ENCODE measurements around the gene GRIP1. TPM values are rescaled to one million over a fixed set of nuclear protein-coding genes. Genes with fewer than 3 reads are reported as not detected.
"Not testable (repeated sequence)": the region's sequence is repeated elsewhere in the genome, so short reads cannot be mapped to it uniquely, and the experiment has no call there.

The GRIP1 gene
- total and polyA plus RNA-seq, 2 experiments from 2014 or later = 7.7 TPM

DNA sequence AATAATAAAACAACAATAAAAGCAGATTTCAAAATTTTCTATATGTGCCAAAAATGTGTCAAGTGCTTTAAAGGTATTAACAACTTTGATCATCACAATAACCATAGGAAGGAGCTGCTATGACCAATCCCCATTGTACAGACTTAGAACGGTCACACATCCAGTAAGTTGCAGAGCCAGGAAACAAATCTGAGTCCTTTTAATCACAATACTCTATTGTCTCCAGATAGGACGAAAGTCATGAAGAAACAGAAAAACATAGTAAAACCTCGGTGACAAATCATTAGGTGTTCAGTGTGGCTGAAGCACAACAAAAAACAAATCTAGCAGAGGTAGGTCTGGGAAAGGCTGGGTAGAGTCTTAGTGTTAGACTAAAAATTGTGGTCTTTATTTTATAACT, 178.8 kb downstream of the GRIP1 start:
- no peaks in the 10 kb centered on the region for H3K4me1 ChIP-seq (ENCODE audit: insufficient read depth)
- no peak overlapping the region for H3K4me2 ChIP-seq
- H3K27ac ChIP-seq = no peak overlapping the region
- H3K9me2 ChIP-seq (replicated peaks; ENCODE audit: insufficient read depth) = no peaks in the 10 kb centered on the region
- TF ChIP-seq EZH2phosphoT487 (IDR thresholded peaks at IDR 0.05; ENCODE audit: low read depth, severe bottlenecking, unreplicated experiment) (no peak), EZH2 (IDR thresholded peaks at IDR 0.05; ENCODE audit: borderline replicate concordance) (no peak)
- TF ChIP-seq, protein P1, sequence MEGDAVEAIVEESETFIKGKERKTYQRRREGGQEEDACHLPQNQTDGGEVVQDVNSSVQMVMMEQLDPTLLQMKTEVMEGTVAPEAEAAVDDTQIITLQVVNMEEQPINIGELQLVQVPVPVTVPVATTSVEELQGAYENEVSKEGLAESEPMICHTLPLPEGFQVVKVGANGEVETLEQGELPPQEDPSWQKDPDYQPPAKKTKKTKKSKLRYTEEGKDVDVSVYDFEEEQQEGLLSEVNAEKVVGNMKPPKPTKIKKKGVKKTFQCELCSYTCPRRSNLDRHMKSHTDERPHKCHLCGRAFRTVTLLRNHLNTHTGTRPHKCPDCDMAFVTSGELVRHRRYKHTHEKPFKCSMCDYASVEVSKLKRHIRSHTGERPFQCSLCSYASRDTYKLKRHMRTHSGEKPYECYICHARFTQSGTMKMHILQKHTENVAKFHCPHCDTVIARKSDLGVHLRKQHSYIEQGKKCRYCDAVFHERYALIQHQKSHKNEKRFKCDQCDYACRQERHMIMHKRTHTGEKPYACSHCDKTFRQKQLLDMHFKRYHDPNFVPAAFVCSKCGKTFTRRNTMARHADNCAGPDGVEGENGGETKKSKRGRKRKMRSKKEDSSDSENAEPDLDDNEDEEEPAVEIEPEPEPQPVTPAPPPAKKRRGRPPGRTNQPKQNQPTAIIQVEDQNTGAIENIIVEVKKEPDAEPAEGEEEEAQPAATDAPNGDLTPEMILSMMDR (IDR thresholded peaks at IDR 0.05; ENCODE audit: poor library complexity) = no peak
- H3K9me3 ChIP-seq (ENCODE audit: low read depth) = no peaks in the 10 kb centered on the region
- H3K4me3 ChIP-seq = no peak overlapping the region
- no peak for DNase-seq (ENCODE audit: low spot score)
- H3K36me3 ChIP-seq (replicated peaks; ENCODE audit: insufficient read depth, low read depth) = no peaks in the 10 kb centered on the region
- H3K27me3 ChIP-seq = no peaks in the 10 kb centered on the region
- WGBS (ENCODE audit: low lambda C conversion rate, missing lambda C conversion rate) = 75% methylated on average over 3 of the region's 3 CpGs
- H2AFZ ChIP-seq = no peak overlapping the region
- no peaks in the 10 kb centered on the region for H3K79me2 ChIP-seq
- H4K20me1 ChIP-seq (ENCODE audit: insufficient read depth, poor library complexity, severe bottlenecking) = no peaks in the 10 kb centered on the region

DNA sequence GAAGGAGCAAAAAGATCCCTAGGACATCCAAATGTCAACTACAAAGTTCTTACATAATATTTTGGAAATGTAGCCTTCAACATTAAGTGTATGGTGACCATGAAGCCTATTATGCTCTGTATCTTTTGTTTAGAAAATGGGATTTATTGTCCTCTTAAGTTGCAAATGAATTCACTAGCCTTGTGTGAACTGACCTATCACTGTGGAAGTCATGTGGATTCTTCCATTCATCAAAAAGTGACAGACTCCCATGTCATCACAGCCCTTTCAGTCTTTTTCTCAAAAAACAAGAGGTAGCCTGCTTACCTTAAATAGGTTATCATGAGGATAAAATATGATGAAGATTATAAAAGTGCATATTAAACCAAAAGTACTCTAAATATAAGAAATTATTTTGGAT, 179.9 kb downstream of the GRIP1 start:
- Histone ChIP-seq H3K36me3 (replicated peaks; ENCODE audit: insufficient read depth, low read depth) (no peaks in the 10 kb centered on the region), H3K4me1 (ENCODE audit: insufficient read depth) (no peaks in the 10 kb centered on the region), H3K4me3 (no peak overlapping the region), H3K79me2 (no peaks in the 10 kb centered on the region), H2AFZ (no peak overlapping the region), H3K27me3 (no peaks in the 10 kb centered on the region), H3K9me2 (replicated peaks; ENCODE audit: insufficient read depth) (no peaks in the 10 kb centered on the region), H3K27ac (no peak overlapping the region), H3K9me3 (ENCODE audit: low read depth) (no peaks in the 10 kb centered on the region), H4K20me1 (ENCODE audit: insufficient read depth, poor library complexity, severe bottlenecking) (no peaks in the 10 kb centered on the region), H3K4me2 (no peak overlapping the region)
- TF ChIP-seq EZH2phosphoT487 (IDR thresholded peaks at IDR 0.05; ENCODE audit: low read depth, severe bottlenecking, unreplicated experiment) (no peak), EZH2 (IDR thresholded peaks at IDR 0.05; ENCODE audit: borderline replicate concordance) (no peak)
- TF ChIP-seq, protein P1 (IDR thresholded peaks at IDR 0.05; ENCODE audit: poor library complexity) = no peak
- DNase-seq (ENCODE audit: low spot score) = no peak

DNA sequence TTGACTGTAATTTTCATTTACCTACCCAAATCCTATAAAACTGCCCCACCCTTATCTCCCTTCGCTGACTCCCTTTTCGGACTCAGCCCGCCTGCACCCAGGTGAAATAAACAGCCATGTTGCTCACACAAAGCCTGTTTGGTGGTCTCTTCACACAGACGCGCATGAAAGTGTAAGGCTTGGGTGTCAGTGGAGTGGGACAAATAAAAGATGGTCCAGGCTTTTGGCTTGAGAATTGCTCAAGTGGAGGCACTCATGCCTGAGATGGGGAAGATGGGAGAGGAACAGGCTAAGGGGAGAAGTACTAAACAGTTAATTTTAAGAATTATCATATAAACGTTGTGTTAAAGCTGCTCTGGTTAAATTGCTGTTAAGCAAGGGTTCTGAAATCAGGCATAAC, 180.8 kb downstream of the GRIP1 start:
- not testable (repeated sequence) for H3K9me3 ChIP-seq (ENCODE audit: low read depth); DNase-seq (ENCODE audit: low spot score); H3K4me2 ChIP-seq; H4K20me1 ChIP-seq (ENCODE audit: insufficient read depth, poor library complexity, severe bottlenecking); H3K27ac ChIP-seq; H2AFZ ChIP-seq; H3K4me1 ChIP-seq (ENCODE audit: insufficient read depth); H3K36me3 ChIP-seq (replicated peaks; ENCODE audit: insufficient read depth, low read depth); H3K27me3 ChIP-seq; H3K4me3 ChIP-seq; H3K9me2 ChIP-seq (replicated peaks; ENCODE audit: insufficient read depth); H3K79me2 ChIP-seq
- WGBS (ENCODE audit: low lambda C conversion rate, missing lambda C conversion rate) = 74% methylated on average over 6 of the region's 6 CpGs

DNA sequence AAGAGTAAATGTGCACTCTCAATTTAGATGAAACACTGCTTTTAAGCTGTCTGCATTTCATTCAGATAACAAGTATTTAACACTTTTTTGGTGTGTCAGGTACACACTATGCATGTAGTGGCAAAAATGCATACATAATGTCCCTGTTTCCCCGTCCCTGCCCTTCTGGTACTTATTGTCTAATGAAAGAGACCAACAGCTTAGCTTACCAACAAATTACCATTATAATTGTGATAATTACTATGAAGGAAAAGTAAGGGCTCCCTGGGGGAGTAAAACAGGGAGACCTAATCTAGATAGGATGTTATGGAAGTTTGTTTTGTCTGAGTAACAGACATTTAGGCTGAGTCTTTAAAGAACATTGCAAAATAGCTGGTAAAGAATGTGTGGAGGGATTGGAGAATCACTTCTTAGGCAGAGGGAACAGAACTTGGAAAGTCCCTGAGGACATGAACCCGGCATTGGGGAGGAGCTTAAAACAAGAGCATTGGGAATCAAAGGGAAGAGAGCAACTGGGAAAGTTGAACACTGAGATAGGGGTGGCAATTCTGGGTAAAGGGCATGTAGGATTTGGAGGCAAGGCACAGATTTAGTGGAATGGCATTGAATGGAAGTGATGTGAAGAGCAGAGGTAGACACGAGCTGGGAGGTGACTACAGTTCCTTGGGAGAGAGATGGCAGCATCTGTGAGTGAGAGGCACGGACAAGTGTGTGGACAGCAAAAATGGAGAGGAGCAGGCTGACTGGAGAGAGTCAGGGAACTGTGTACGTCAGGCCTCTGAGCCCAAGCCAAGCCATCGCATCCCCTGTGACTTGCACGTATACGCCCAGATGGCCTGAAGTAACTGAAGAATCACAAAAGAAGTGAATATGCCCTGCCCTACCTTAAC, 181.6 kb downstream of the GRIP1 start:
- H3K79me2 ChIP-seq = no peaks in the 10 kb centered on the region
- H3K36me3 ChIP-seq (replicated peaks; ENCODE audit: insufficient read depth, low read depth) = no peaks in the 10 kb centered on the region
- H2AFZ ChIP-seq = no peak overlapping the region
- H3K9me3 ChIP-seq (ENCODE audit: low read depth) = no peaks in the 10 kb centered on the region
- DNase-seq (ENCODE audit: low spot score) = no peak
- H4K20me1 ChIP-seq (ENCODE audit: insufficient read depth, poor library complexity, severe bottlenecking) = no peaks in the 10 kb centered on the region
- no peaks in the 10 kb centered on the region for H3K4me1 ChIP-seq (ENCODE audit: insufficient read depth)
- TF ChIP-seq, protein P1 (IDR thresholded peaks at IDR 0.05; ENCODE audit: poor library complexity) = no peak
- TF ChIP-seq EZH2 (IDR thresholded peaks at IDR 0.05; ENCODE audit: borderline replicate concordance) = no peak
- TF ChIP-seq EZH2phosphoT487 (IDR thresholded peaks at IDR 0.05; ENCODE audit: low read depth, severe bottlenecking, unreplicated experiment) = no peak
- H3K4me2 ChIP-seq = no peak overlapping the region
- H3K9me2 ChIP-seq (replicated peaks; ENCODE audit: insufficient read depth) = no peaks in the 10 kb centered on the region
- H3K4me3 ChIP-seq = no peak overlapping the region
- H3K27me3 ChIP-seq = no peaks in the 10 kb centered on the region
- WGBS (ENCODE audit: low lambda C conversion rate, missing lambda C conversion rate) = 84% methylated on average over 8 of the region's 8 CpGs
- H3K27ac ChIP-seq = no peak overlapping the region

Data from hepatocyte (in vitro differentiated cells).